Activated T-cell treated with anti-CD3 and anti-CD28 coated beads for 48 hours (primary cell): Measurements from ENCODE around the gene ATG10.

Experiments used
- DNase-seq: peaks from one replicate; pipeline ENCODE4 v3.0.0-alpha.2; 2020; ENCODE audit warnings: low read depth

The ATG10 gene

DNA sequence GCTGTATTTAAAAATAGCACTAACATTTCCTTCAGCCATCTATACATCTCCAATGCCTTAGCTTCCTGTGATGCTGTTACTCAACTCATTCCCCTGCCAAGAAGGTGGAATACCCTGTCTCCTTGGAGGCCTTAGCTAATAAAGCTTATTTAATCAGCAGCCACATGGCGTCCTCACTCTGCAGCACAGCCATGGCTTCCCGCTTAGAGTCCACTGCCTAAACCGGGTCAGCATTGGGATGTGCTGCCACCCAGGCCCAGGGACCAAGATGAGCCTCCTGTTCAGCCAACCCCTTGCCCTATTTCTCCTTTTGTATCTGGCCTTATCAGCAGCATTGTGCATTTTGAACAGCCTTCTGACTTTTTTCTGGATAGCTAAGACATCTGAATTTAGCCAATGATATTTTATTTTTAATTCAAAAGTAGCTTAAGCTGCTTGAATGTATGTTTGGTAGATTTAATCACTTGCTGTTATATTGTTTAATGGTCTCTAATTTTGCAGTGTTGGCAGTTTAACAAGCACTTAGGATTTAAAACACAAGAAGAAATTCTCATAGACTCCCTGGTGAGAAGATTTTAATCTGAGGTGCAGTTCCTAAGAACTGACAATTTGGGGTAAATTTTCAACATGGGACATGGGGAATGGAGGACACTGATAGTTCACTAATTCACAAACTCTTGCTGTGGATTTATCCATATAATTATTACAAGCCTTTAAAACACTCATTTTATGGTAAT is 193.3 kb downstream of the ATG10 start:
- DNase-seq: no peak

DNA sequence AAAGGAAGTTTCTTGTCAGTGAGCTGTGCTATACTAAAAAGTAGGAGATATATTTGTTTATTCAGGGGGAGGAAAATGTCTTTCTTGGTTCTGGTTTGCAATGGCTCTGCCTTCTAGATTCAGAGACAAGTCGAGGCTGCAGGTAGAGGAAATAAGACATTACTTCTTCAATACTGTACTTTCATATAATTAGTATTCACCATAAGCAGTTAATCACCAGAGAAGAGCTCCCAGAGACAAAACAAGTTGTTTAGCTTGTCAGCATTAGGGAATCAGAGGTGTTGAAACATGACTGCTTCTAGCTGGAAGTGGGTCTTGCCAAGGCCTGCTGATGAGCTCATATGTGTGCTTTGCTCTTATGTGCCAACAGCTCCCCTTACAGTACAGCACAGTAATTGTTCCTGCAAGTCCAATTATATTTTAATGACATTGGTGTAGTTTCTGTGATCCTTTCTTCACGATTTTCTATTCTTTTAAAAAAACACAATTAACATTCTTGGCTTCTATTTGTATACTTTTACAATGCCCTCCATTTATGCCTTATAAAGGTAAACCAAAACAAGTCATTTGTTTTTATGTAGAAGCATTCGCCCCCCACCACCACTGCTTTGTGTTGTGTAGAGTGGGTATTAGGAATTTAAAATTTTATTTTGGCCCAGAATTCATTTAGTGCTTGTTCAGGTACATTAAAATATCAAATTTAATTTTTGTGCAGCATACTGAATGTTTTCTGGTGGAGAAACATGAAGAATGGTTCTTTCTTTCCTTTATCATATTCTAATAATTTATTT is 194.1 kb downstream of the ATG10 start:
- no peak for DNase-seq

DNA sequence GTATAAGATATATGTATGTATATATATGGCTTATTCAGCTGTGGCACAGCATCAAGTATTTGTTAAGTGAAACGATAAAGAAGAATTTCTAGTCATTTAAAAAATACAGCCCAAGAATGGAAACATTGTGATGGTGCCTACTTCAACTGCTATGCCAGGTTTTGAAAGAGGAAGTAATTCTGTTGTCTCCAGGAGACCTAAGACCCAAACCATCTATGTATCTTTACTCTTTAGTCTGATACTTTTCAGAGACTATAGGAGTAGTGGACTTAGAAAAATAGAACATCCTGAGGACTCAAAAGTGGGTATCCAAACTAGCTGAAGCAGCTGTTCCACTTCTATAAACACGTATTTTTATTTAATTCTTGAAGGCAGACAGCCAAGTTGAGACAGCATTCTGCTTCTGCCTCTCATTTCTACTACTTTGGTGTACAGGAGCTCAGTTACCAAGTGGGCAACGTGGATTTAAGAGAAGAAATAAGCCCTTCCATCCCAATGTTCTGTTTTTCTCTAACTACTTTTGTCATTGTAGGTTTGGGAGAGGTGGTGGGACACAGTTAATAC is 195.6 kb downstream of the ATG10 start:
- no peak for DNase-seq

GRCh38 chr5:82168294-82168693 is 196.5 kb downstream of the ATG10 start:
- DNase-seq: no peak

DNA sequence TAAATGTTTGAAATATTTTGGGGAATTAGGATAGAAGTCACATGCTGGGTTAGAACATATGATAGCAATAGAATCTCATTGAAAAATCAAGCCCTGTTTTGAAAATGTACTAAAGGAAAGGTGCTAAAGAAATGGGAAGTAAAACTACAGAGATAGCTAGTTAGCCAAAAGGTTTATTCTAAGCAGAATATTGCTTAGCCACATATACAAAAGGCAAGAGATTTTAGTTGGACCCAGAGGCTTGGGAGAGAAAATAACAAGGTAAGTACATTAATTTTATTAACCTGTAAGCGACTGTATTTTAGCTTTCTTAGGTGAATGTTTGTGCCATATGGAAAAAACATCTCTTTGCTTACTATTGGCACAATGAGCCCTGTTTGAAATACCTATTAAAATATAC is 198.1 kb downstream of the ATG10 start:
- DNase-seq: no peak

DNA sequence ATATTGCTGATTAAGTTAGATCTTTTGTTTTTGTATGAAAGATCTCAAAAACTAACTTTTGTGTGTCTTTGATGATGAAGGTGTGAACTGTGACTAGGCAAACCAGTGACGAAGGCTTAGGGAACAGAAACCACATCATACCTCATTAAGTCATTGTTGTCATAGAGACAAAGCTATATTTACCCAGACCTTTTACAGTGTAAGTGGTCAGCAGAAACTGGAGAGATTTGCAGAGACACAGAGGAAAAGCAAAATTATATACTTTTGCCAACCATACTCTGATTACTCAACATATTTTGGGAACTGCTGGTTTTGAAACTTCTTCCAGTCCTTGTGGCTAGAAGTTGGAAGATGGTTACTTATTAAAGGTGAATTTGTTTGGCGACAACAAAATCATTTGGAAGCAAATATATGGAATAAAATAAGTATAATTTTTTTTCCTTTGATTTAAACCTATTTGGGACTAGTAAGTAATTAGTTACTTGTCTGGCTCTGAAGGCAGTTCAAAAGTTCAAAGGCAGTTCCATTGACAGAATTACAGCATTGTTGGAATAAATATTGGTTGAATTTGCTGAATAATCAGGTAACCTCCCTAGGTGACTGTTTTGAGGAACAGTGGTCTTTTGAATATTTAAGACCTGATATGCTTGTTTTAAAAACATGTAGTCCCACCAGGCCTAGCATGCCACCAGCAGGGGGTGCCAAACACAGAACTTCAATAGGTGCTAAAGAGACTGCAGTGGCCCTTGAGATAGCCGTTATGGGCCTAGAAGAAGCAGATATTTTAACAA is 202.5 kb downstream of the ATG10 start:
- DNase-seq: peak; percentile 59

- no peak for DNase-seq
Observed at GRCh38 chr5:82174919-82175219, 203.0 kb downstream of the ATG10 start.

DNA sequence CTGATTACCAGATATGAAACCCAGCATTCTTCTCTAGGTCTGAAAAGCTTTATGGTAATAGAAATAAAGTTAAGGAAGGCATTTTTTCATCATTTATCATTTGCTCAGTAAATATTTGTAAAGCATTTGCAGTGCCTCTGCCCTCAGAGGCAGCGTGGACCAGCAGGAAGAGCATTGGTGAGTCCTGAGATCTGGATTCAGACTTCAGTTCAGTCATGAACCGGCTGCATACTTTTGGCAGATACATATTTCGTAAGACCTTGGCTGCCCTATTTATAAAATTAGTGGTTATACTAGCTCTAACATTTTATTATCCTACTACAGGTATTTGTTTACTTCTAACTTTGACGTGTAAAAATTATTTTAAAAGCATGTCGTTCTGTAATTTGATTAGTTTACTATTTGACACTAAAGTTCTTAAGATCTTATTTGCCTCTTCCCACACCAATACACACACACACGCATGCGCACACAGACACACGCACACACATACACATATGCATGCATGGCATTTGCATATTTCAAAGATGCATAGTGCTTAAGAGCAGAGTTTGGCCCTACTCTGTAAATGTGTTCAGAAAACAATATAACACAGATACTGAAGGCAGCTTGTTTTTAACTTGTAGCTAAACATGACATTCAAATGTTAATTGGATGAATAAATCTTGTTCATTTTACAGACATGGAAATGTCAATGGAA is 204.4 kb downstream of the ATG10 start:
- DNase-seq: no peak

- DNase-seq: no peak
Observed at GRCh38 chr5:82178378-82178777, 206.6 kb downstream of the ATG10 start.

DNA sequence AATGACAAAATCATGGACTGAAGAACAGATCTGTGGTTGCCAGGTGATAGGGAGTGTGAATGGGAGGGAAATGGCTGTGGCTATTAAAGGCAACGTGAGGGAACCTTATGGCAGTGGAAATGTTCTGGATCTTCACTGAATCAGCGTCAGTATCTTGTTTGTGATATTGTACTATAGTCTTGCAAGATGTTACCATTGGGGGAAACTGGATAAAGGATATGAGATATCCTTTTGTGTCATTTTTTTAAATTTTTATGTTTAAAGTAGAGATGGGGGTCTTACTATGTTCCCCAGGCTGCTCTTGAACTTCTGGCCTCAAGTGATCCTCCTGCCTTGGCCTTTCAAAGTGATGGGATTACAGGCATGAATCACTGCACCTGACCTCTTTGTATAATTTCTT is 210.8 kb downstream of the ATG10 start:
- no peak for DNase-seq

DNA sequence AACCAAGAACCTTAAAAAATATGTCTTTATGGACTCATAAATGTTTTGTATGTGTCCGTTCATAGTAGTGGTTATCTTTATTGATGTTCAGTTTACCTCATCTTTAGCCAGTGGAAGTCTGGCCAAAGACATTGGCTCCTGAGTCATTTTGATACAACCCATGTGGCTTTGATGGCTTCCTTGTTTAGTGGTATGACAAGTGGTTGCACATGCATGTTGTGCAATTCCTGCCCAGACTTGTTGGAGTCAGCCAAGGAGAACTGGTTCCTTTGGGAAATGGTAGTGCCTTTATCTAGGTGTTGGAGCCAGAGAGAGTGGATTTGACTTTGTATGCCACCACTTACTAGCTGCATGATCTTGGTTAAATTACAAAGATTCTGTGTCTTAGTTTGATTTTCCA is 212.0 kb downstream of the ATG10 start:
- no peak for DNase-seq

- no peak for DNase-seq
Observed at GRCh38 chr5:82185851-82186250, 214.0 kb downstream of the ATG10 start.

- no peak for DNase-seq
Observed at GRCh38 chr5:82197550-82197949, 225.7 kb downstream of the ATG10 start.

DNA sequence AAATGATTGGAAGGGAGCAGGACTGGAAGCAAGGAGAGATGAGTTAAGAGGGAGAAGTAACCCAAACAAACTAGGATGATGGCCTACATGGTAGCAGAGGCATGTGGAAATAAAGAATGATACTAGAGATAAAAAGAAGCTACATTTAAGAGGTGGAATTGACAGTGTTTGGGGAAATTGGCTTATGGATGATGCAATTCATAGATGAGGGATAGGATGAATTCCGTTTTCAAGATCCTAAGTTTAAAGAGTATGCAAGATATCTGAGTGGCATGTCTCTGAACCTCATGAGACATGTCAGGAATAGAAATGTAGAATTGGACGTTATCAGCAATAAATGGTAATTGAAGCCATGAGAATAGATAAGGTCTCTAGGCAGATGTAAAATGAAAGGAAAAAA is 232.7 kb downstream of the ATG10 start:
- no peak for DNase-seq

GRCh38 chr5:82205005-82205404 is 233.2 kb downstream of the ATG10 start:
- no peak for DNase-seq

- DNase-seq: no peak
Observed at GRCh38 chr5:82208371-82208770, 236.5 kb downstream of the ATG10 start.

- DNase-seq: no peak
Observed at GRCh38 chr5:82211855-82212572, 240.2 kb downstream of the ATG10 start.

DNA sequence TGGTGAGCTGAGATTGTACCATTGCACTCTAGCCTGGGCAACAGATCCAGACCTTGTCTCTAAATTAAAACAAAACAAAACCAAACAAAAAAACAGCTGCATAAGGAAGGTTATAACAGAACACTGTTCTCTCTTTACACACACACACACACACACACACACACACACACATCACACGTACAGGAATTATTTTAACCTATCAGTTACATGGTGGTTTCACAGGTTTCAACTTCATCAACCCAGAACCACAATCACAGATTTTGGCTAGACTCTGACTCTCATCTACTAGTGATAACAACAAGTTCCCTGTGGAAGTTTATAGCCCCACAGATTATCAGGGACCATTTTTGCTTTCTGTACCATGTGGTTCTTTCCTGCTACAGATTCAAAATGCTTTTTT is 246.1 kb downstream of the ATG10 start:
- DNase-seq: no peak

DNA sequence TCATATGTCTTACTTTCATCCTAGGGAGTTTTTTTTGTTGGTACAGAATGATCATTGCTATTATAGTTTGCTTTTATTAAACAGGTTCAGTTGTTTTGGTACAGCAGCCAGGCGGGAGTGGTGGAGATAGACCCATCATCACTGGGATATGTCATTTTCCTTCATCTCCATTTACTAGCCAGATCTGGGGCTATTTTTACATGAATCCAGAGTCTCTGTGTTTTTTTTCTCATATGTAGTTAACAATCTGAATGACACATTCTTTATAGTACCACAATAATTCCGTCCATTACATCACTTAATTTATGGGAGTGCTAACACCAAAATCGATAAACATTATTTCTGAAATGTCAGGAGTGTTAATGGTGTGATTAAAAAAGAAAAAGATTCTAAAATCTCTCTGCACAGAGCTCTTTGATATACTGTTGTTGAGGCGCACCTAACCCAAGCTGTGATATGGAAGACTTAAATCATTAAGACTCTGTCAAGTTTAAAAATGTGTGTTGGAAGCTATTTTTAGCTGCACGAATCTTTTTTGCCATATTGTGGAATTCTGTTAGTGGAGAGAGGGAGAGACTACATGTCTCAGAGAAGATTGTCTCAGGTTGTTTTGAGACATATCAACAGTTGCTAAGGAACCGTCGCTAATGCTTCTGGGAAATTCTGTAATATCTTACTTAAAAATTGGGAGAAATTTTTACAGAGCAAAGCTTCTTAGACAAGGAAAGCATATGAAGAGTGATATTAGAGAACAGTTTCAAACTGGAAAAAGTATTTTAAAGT is 246.7 kb downstream of the ATG10 start:
- DNase-seq: no peak

GRCh38 chr5:82221020-82221419 is 249.2 kb downstream of the ATG10 start:
- no peak for DNase-seq
